Measurements from ENCODE around the gene TAAR9. TPM values are rescaled to one million over a fixed set of nuclear protein-coding genes. Genes with fewer than 3 reads are reported as not detected.
A peak's percentile ranks its signal among the peaks of the same experiment; 100 is the strongest.

Gene TAAR9
- total RNA-seq (2014; rRNA removed) (not detected in 2 replicates), Bru-seq, nascent RNA (not detected), BruChase-seq, experiment 1, labeled RNA remaining after a 6-hour chase (percentile 18 among the genes with signal in this experiment), BruChase-seq, experiment 2, labeled RNA remaining after a 2-hour chase (not detected)
- long read RNA-seq, result 0 reads

- Histone ChIP-seq H3K4me2 (ENCODE audit: low read length) (no peak within 1 kb of the TSS), H3K4me3 (ENCODE audit: low read length) (no peak within 1 kb of the TSS), H3K9me2 (replicated peaks; ENCODE audit: low read length) (no peaks in the 10 kb centered on the region), H3K9me3 (ENCODE audit: low read length) (no peaks in the 10 kb centered on the region), H3K27ac (ENCODE audit: low read length) (no peak within 1 kb of the TSS), H3K9ac (ENCODE audit: low read length) (no peak within 1 kb of the TSS), H3K79me2 (ENCODE audit: low read length) (no peaks in the 10 kb centered on the region), H3K27me3 (ENCODE audit: low read length) (no peaks in the 10 kb centered on the region), H2AFZ (ENCODE audit: low read length) (no peak within 1 kb of the TSS), H4K20me1 (ENCODE audit: low read length) (no peaks in the 10 kb centered on the region), H3K4me1 (ENCODE audit: insufficient read depth, low read length) (no peaks in the 10 kb centered on the region), H3F3A (ENCODE audit: low read length, unreplicated experiment) (no peaks in the 10 kb centered on the region), H3K36me3 (ENCODE audit: low read depth, low read length) (no peaks in the 10 kb centered on the region)
- CTCF ChIA-PET, result no interaction called here
- ATAC-seq (no peak), DNase-seq (no peak)
- TF ChIP-seq CTCF (conservative IDR thresholded peaks at IDR 0.05; ENCODE audit: low read depth, low read length) (no peak), EZH2phosphoT487 (IDR thresholded peaks at IDR 0.05; ENCODE audit: borderline replicate concordance, low read length) (no peak), EZH2 (IDR thresholded peaks at IDR 0.05; ENCODE audit: low read length, unreplicated experiment) (no peak)
- BruUV-seq (replicated peaks), result no TSS peak
- intact Hi-C loops (cut with micrococcal nuclease), result no loop called here
- POLR2A ChIA-PET (ENCODE audit: unreplicated experiment), result no interaction called here
These were observed at the start of gene TAAR9 for GRCh38 chr6:132537977-132538376. Gene TAAR9, plus strand, starts transcription at chr6:132538277. Its CDS starts 13 bp downstream, at chr6:132538290.

GRCh38 chr6:132489376-132489775 lies 48.7 kb upstream of the TAAR9 start:
- Histone ChIP-seq H3K4me2 (ENCODE audit: low read length) (no peak overlapping the region), H4K20me1 (ENCODE audit: low read length) (no peaks in the 10 kb centered on the region), H3K9ac (ENCODE audit: low read length) (no peak overlapping the region), H3K36me3 (ENCODE audit: low read depth, low read length) (no peaks in the 10 kb centered on the region), H3K79me2 (ENCODE audit: low read length) (0 out of 2 replicates have a peak, but pooled peaks cover 6% of the 10 kb centered on the region), H3K9me3 (ENCODE audit: low read length) (no peaks in the 10 kb centered on the region), H3K9me2 (replicated peaks; ENCODE audit: low read length) (no peaks in the 10 kb centered on the region), H3F3A (ENCODE audit: low read length, unreplicated experiment) (no peaks in the 10 kb centered on the region), H2AFZ (ENCODE audit: low read length) (no peak overlapping the region), H3K4me3 (ENCODE audit: low read length) (no peak overlapping the region), H3K27me3 (ENCODE audit: low read length) (no peaks in the 10 kb centered on the region), H3K27ac (ENCODE audit: low read length) (no peak overlapping the region), H3K4me1 (ENCODE audit: insufficient read depth, low read length) (no peaks in the 10 kb centered on the region)
- intact Hi-C loops (cut with micrococcal nuclease), result no loop called here
- ChIA-PET POLR2A (ENCODE audit: unreplicated experiment) (no interaction called here), CTCF (no interaction called here)
- TF ChIP-seq EZH2phosphoT487 (IDR thresholded peaks at IDR 0.05; ENCODE audit: borderline replicate concordance, low read length) (no peak), CTCF (conservative IDR thresholded peaks at IDR 0.05; ENCODE audit: low read depth, low read length) (no peak), EZH2 (IDR thresholded peaks at IDR 0.05; ENCODE audit: low read length, unreplicated experiment) (no peak)
- DNase-seq, result no peak
- BruUV-seq (replicated peaks), result no TSS peak
- ATAC-seq, result no peak

GRCh38 chr6:132490024-132490423 lies 48.1 kb upstream of the TAAR9 start:
- H3F3A ChIP-seq (ENCODE audit: low read length, unreplicated experiment), result no peaks in the 10 kb centered on the region
- BruUV-seq (replicated peaks), result no TSS peak
- no peak overlapping the region for H2AFZ ChIP-seq (ENCODE audit: low read length)
- TF ChIP-seq CTCF (conservative IDR thresholded peaks at IDR 0.05; ENCODE audit: low read depth, low read length) (no peak), EZH2phosphoT487 (IDR thresholded peaks at IDR 0.05; ENCODE audit: borderline replicate concordance, low read length) (no peak), EZH2 (IDR thresholded peaks at IDR 0.05; ENCODE audit: low read length, unreplicated experiment) (no peak)
- no peak overlapping the region for H3K4me2 ChIP-seq (ENCODE audit: low read length)
- H3K4me3 ChIP-seq (ENCODE audit: low read length), result no peak overlapping the region
- H3K4me1 ChIP-seq (ENCODE audit: insufficient read depth, low read length), result no peaks in the 10 kb centered on the region
- no peaks in the 10 kb centered on the region for H3K9me2 ChIP-seq (replicated peaks; ENCODE audit: low read length)
- H3K79me2 ChIP-seq (ENCODE audit: low read length), result 0 out of 2 replicates have a peak, but pooled peaks cover 6% of the 10 kb centered on the region
- ChIA-PET POLR2A (ENCODE audit: unreplicated experiment) (no interaction called here), CTCF (no interaction called here)
- no peak overlapping the region for H3K27ac ChIP-seq (ENCODE audit: low read length)
- H3K36me3 ChIP-seq (ENCODE audit: low read depth, low read length), result no peaks in the 10 kb centered on the region
- ATAC-seq, result no peak
- no peaks in the 10 kb centered on the region for H3K9me3 ChIP-seq (ENCODE audit: low read length)
- no peaks in the 10 kb centered on the region for H4K20me1 ChIP-seq (ENCODE audit: low read length)
- intact Hi-C loops (cut with micrococcal nuclease), result no loop called here
- no peak for DNase-seq
- no peak overlapping the region for H3K9ac ChIP-seq (ENCODE audit: low read length)
- no peaks in the 10 kb centered on the region for H3K27me3 ChIP-seq (ENCODE audit: low read length)
